H1 (cell line): ENCODE measurements around the gene GRIP1. TPM values are rescaled to one million over a fixed set of nuclear protein-coding genes. Genes with fewer than 3 reads are reported as not detected.

Source experiments
- E2F6 ChIP-seq: IDR thresholded peaks from 2 replicates; pipeline ENCODE4 v1.6.1; 2012; ENCODE audit warnings: inconsistent platforms
- NANOG ChIP-seq: IDR thresholded peaks from 2 replicates; pipeline ENCODE4 v1.6.1; 2011; ENCODE audit warnings: low read length, low read depth, mild to moderate bottlenecking, inconsistent platforms; ENCODE audit not compliant: insufficient read depth, poor library complexity, severe bottlenecking
- TCF12 ChIP-seq: IDR thresholded peaks from 2 replicates; pipeline ENCODE4 v1.6.1; 2011; ENCODE audit warnings: low read depth, mild to moderate bottlenecking, low read length
- USF2 ChIP-seq: IDR thresholded peaks from 2 replicates; pipeline ENCODE4 v1.6.1; 2011; ENCODE audit warnings: low read length, improper control_type of control experiment
- polyA plus RNA-seq, 7 experiments: library from polyadenylated mRNA; depleted of rRNA in 3 of 7; stranded (reverse) in 5 of 7; unstranded in 2 of 7; fragments of >200 nt in 5 of 7; fragments of 200-250 nt in 2 of 7; gene quantifications; 1 replicate in 5 of 7; 2 replicates in 1 of 7; 4 replicates in 1 of 7; pipeline versions ENCODE4 v1.2.1 to v1.2.3, GENCODE V29; 2011 to 2013; ENCODE audit warnings: missing spikeins in 2 of 7, mixed read lengths in 2 of 7
- total RNA-seq: library from RNA; stranded (reverse); fragmentation: NEBNext Ultra II Directional; extraction: Animal tissue kit (Norgen Biotek cat#: 25700); gene quantifications from 2 replicates; pipeline ENCODE4 v1.2.1, GENCODE V29; 2021

GRIP1 gene
- total and polyA plus RNA-seq, 2 of the 8 experiments (the other 6 are each of a cell fraction or from before 2014, with no cell fraction given), result 4.5 to 27.3 TPM

GRCh38 chr12:66633676-66634075 lies 45.2 kb downstream of the GRIP1 start (continued):
- TF ChIP-seq USF2 (no peak), NANOG (no peak), E2F6 (no peak), TCF12 (no peak)
